ENCODE results near the gene SYNGR1. TPM values are rescaled to one million over a fixed set of nuclear protein-coding genes. Genes with fewer than 3 reads are reported as not detected.

Gene SYNGR1
- total and polyA plus RNA-seq, 2 of the 8 experiments (the other 6 are each of a cell fraction or from before 2014, with no cell fraction given): 32.5 to 84.7 TPM

- ChIA-PET POLR2A (ENCODE audit: partially characterized antibody) (interaction anchor here (1.3 to 22.5 kb wide), 4 partner anchors 13 to 50 kb away, joined by 3 to 413 read pairs (median 10); partner anchors contain the start of gene RPL3), CTCF (ENCODE audit: partially characterized antibody) (interaction anchor here (1.1 to 4.1 kb wide), 6 partner anchors 9 to 128 kb away, joined by 3 to 18 read pairs (median 3); no protein-coding TSS in a partner anchor)
- H3K4me2 ChIP-seq (ENCODE audit: insufficient read depth in 1 of 2, low read depth in 2 of 2, low read length in 2 of 2): no peak overlapping the region
- H2AFZ ChIP-seq (ENCODE audit: low read length): no peak overlapping the region
- H2BK5ac ChIP-seq (ENCODE audit: low read depth, low read length): no peak overlapping the region
- peaks cover 5 to 11% of the 10 kb centered on the region in 2 experiments for H4K20me1 ChIP-seq (replicated peaks in 1 of 2; ENCODE audit: control insufficient read depth in 1 of 2, insufficient read depth in 2 of 2, low read length in 2 of 2)
- H3K79me1 ChIP-seq (ENCODE audit: low read depth, low read length): peaks cover 9% of the 10 kb centered on the region
- no peak overlapping the region for H3K14ac ChIP-seq (ENCODE audit: insufficient read length)
- no peak overlapping the region for H2BK15ac ChIP-seq (ENCODE audit: low read length)
- no peak overlapping the region for H2BK120ac ChIP-seq (replicated peaks; ENCODE audit: low read depth, low read length)
- no peak overlapping the region for H2BK12ac ChIP-seq (ENCODE audit: low read depth, low read length)
- peaks cover 4 to 35% (median 22%) of the 10 kb centered on the region in 4 experiments for H3K4me1 ChIP-seq (replicated peaks in 1 of 4; ENCODE audit: control insufficient read depth in 3 of 4, insufficient read depth in 4 of 4, low read length in 3 of 4)
- FAIRE-seq (no peak), DNase-seq (ENCODE audit: low read depth in 1 of 2, low spot score in 2 of 2) (no peak)
- no peak overlapping the region for H4K91ac ChIP-seq (replicated peaks; ENCODE audit: insufficient read length, low read length)
- peaks cover 0 to 2% of the 10 kb centered on the region in 2 experiments; a peak in 1 of 4 replicates for H3K79me2 ChIP-seq (ENCODE audit: control insufficient read depth in 1 of 2, insufficient read depth in 2 of 2, low read length in 2 of 2)
- no peak overlapping the region for H3K56ac ChIP-seq (replicated peaks; ENCODE audit: insufficient read length, low read depth, low read length)
- H3K23ac ChIP-seq (ENCODE audit: insufficient read length): no peak overlapping the region
- no peaks in the 10 kb centered on the region; a peak in 1 of 8 replicates for H3K36me3 ChIP-seq (ENCODE audit: control insufficient read depth in 2 of 4, insufficient read depth in 4 of 4, low read length in 3 of 4)
- no peaks in the 10 kb centered on the region for H3K9me3 ChIP-seq (ENCODE audit: insufficient read depth in 2 of 2, low read depth in 1 of 2, low read length in 1 of 2)
- H2AK5ac ChIP-seq (ENCODE audit: low read depth, low read length): no peak overlapping the region
- WGBS, 2 experiments (ENCODE audit: extremely low coverage in 1 of 2, insufficient coverage in 1 of 2, insufficient read length in 1 of 2, insufficient replicate concordance in 2 of 2, low coverage in 1 of 2, low lambda C conversion rate in 2 of 2, missing lambda C conversion rate in 1 of 2): 93% methylated on average over 3 of the region's 3 CpGs; no CpG with 5 or more reads in 1 of the 2 experiments
- H3K4ac ChIP-seq (replicated peaks; ENCODE audit: insufficient read length, low read depth, low read length): no peak overlapping the region
- H3K4me3 ChIP-seq (ENCODE audit: extremely low read depth in 1 of 4, insufficient read depth in 2 of 4, low read depth in 3 of 4, low read length in 4 of 4): no peak overlapping the region
- H3K18ac ChIP-seq (ENCODE audit: extremely low read depth, low read length): no peak overlapping the region
- no peaks in the 10 kb centered on the region for H3K23me2 ChIP-seq (ENCODE audit: low read depth, low read length)
- H3K9ac ChIP-seq (replicated peaks in 1 of 4; ENCODE audit: extremely low read depth in 1 of 4, low read depth in 3 of 4, low read length in 3 of 4): no peak overlapping the region
- no peak overlapping the region for H3K27ac ChIP-seq (ENCODE audit: low read depth, low read length)
- no peak overlapping the region for H4K8ac ChIP-seq (ENCODE audit: extremely low read depth, insufficient read depth, low read length)
- no peak overlapping the region for H4K5ac ChIP-seq (ENCODE audit: insufficient read length, low read depth, low read length)
- H2BK20ac ChIP-seq (ENCODE audit: low read length): no peak overlapping the region
- no peak for TF ChIP-seq KDM4A (IDR thresholded peaks at IDR 0.05; ENCODE audit: low read depth, low read length, severe bottlenecking)
- no peak for TF ChIP-seq POU5F1 (IDR thresholded peaks at IDR 0.05; ENCODE audit: low read depth, low read length)
- no peak for TF ChIP-seq HDAC6 (IDR thresholded peaks at IDR 0.05; ENCODE audit: low read depth, low read length)
- no peak for TF ChIP-seq KDM1A (IDR thresholded peaks at IDR 0.05; ENCODE audit: borderline replicate concordance, low read length)
- no peak for TF ChIP-seq MAX (IDR thresholded peaks at IDR 0.05)
- no peak for TF ChIP-seq POLR2AphosphoS5 (IDR thresholded peaks at IDR 0.05; ENCODE audit: low read depth, low read length)
- no peak for TF ChIP-seq CBX5 (IDR thresholded peaks at IDR 0.05; ENCODE audit: low read depth, low read length)
- no peak for TF ChIP-seq CBX8 (IDR thresholded peaks at IDR 0.05; ENCODE audit: borderline replicate concordance, low read depth, low read length)
- 0 out of 7 replicates have a peak, but pooled peaks cover 0 to 2% (median 0%) of the 10 kb centered on the region in 4 experiments for H3K27me3 ChIP-seq (replicated peaks in 1 of 4; ENCODE audit: control insufficient read depth in 3 of 4, extremely low read depth in 1 of 4, insufficient read depth in 3 of 4, low read length in 3 of 4)
Measured at GRCh38 chr22:39365492-39365780, 15.6 kb downstream of the SYNGR1 start.
